Measurements from ENCODE around the gene USPL1.

Gene USPL1

DNA sequence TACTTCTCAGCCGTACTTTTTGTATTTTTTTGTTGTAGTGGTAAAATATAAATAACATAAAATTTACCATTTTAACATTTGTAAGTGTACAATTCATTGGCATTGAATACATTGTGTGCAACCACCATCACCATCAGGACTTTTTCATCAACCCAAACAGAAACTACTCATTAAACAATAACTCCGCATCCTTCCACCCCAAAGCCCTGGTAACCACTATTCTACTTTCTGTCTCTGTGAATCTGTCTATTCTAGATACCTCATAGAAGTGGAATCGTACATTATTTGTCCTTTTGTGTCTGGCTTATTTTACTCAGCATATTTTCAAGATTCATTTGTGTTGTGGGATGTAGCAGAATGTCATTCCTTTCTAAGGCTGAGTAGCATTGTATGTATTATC is 38.5 kb downstream of the USPL1 start:
- no peak for DNase-seq (ENCODE audit: low read depth in 2 of 2)

DNA sequence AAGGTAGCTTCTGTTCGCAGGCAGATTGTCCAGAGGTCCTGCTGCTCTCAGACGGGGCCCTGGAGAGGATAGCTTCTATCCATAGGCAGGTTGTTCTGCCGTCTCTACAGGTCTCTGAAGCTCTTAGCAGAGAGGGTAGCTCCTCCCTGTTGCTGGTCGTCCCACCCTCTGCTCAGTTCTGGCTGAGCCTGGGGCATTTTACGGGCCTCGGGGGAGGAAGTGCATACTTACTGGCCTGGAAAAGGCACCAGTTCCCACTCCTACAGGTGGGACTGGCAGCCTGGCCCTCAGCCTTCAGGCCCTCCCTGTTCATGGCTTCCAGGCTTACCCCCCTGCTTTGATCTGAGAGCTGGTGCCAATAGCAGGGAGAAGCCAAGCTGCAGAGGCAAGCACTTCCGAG is 42.3 kb downstream of the USPL1 start:
- DNase-seq (ENCODE audit: low read depth in 2 of 2) = no peak

DNA sequence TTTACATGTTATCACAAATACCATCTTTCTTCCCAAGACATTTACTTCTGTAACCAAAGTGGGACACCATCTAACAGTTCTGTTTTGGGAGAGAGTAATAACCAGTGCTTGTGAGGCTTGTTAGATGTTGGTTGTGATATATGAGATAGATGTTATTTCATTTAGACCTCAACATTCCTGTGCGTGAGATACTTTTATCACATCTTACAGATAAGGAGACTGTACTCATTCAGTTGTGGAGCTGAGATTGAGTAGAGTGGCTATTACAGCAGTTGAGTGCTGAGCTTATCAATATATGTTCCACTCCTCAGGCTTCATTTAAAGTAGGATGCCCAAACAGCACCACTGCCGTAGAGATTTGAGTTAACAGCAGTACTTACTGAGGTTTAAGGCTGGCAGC is 43.1 kb downstream of the USPL1 start:
- DNase-seq (ENCODE audit: low read depth in 2 of 2) = no peak

DNA sequence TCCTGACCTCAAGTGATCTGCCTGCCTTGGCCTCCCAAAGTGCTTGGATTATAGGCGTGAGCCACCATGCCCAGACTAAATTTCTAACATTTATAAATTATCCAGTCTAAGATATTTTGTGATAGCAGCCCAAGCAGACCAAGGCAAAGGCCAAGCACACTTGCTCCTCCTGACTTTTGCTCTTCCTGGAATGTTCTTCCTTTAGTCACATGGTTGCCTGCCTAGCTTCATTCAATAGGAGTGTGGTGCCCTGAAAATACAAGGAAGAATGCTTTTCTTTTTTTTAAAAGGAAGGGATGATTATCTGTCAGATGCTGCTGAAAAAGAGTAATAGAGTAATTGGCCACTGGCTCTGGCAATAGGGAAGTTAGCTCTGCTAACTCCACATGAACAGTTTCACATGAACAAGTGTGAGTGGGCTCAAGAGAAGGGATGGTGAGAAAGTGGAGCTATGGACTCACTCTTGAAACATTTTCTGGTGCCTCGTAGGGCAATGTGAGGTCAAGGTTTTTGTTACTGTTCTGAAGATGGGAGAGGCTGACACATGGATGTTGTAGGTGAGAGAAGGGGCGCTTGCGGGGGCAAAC is 47.1 kb downstream of the USPL1 start:
- no peak for DNase-seq (ENCODE audit: low read depth in 2 of 2)

DNA sequence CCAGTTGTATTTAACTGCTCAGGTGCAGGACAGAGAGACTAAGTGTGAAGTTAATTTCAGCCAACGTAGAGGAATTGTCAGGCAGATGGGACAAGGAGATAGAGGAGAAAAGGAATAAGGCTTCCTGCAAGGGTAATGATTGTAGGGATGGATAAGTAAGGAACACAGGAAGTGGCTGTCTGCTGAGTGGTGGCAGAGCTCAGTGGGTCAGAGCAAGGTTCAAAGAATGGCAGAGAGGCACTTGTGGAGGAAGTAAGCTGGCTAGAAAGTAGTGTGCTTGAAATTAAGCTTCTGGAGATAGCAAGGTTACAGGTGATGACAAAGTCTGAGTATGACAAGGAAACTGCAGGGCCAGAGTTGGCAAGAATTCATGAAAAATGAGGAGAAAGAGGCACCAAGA is 47.9 kb downstream of the USPL1 start:
- no peak for DNase-seq (ENCODE audit: low read depth in 2 of 2)

DNA sequence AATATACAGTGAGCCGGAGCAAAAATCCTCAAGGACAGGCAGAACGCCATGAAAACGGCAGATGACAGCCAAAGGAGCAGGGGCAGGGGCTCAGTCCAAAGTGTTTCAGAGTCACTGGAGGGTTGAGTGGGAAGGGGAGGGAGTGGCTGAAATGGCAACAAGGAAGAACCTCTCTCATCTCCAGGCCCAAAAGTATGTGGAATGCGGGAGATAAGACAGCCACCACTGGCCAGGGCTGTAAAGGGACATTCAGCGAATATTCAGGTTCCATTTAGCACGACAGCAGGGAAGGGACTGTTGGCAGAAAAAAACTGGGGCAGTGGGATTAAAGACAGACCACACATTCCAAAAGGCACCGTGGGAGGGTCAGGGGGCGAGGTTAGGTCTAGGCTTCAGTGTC is 48.4 kb downstream of the USPL1 start:
- no peak for DNase-seq (ENCODE audit: low read depth in 2 of 2)

DNA sequence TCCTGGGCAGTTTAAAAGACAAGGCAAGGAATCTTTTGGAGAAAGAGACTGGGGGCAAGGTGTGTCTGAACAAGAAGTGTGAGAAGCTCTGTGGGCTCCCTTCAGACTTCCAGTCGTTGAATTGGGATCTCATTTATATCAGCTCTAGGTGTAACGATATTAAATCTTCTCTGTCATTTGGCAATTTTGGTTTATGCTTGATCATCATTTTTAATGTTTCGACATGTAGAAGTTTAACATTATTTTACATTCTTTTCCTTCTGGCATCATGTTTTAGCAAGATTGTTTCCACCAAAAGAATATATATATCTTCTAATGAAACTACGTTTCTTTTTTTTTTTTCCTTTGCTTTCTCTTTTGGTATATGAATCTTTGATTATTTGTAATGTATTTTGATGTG is 49.3 kb downstream of the USPL1 start:
- DNase-seq (ENCODE audit: low read depth in 2 of 2) = no peak

DNA sequence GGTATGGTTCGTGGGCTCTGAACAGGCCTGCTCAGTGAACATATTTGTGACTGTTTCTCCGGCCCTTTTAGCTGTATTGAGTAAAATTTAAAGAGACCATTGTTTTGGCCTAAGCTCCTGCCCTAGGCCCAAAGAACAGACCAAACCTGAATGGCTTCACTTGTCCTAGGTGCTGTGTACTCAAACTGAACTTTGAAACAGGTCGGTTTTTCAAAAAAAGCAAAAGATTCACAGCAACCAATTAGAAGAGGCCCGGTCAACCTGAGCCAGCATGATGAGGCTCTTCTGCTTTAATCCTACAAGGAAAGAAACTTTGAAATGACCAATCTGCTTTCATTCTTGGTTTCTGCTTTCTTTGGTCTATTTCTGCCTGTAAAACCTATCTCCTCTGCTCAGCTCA is 50.6 kb downstream of the USPL1 start:
- DNase-seq (ENCODE audit: low read depth in 2 of 2) = no peak

DNA sequence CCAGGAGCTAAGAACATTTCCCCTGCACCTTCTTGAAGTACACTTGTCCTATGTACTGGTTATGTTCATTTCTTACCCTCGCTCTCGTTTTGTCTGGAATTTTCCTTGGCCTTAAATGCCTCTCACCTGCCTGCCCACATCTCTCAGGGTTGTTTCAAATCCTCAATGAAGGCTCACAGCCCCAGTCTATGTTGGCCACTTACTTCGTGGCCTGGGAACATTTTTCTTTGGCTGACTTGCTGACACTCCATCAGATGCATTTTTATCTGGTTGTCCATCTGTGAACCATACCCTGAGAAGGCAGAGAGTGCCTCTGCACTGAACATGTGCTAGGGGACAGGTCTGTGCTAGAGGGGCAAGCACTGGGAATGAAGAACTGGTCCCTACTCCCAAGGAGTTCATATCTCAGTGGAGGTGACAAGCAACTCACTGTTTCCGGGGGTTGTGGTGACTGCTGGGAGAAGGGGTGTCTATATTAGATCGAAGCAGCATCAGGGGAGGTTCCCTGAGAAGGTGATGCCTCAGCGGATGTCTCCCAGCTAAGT is 53.6 kb downstream of the USPL1 start:
- no peak for DNase-seq (ENCODE audit: low read depth in 2 of 2)

DNA sequence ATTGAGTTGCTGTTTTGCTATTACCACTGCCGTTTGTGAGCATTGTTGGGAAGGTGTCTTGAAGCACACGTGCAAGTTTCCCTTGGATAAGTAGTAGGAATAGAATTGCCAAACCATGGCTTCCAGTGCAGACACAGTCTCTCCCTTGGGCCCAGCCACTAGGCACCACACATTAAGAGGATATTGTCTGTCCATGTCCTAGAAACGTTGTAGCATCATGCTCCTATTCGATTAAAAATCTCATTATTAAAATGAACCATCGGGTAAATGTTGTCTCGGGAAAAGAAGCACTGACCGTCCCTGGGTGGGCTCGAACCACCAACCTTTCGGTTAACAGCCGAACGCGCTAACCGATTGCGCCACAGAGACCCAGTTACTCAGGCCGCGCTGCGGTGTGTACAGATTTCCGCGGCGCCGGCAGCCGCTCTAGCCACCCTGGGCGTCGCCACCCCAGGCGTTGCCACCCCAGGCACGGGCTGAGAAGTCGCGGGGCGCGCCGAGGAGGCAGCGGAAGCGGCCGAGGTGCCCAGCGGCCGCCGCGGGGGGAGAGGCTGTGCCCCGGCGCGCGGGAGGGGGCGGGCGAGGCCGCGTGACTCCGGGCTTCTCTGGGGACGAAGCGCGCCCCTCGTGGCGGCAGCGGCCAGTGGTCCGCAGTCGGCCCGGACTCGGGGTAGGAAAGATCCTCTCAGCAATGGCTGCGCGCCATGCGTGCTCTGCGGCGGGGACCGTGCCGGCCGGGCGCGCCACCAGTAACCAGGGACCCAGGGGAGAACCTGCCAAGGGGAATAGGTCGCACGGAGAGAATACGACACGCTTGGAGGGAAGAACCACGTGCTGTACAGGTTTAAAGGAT is 56.2 kb downstream of the USPL1 start:
- DNase-seq (ENCODE audit: low read depth in 2 of 2) = peak; percentile 86 to 87

DNA sequence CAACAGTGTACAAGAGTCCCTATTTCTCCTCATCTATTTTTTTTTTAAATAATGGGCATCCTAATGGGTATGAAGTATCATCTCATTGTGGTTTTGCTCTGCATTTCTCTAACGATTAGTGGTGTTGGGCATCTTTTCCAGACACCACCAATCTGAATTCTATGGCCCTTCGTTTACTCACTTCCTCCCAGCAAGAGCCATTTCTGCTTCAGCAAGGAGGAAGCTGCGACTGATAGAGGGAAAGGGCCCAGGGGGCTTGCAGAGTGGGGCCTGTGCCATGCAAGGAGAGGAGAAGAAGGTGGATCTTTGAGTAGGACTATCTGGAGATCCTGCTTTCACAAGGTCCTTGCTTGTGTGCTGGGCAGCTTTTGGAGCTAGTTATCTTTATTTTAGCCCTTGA is 58.0 kb downstream of the USPL1 start:
- no peak for DNase-seq (ENCODE audit: low read depth in 2 of 2)

DNA sequence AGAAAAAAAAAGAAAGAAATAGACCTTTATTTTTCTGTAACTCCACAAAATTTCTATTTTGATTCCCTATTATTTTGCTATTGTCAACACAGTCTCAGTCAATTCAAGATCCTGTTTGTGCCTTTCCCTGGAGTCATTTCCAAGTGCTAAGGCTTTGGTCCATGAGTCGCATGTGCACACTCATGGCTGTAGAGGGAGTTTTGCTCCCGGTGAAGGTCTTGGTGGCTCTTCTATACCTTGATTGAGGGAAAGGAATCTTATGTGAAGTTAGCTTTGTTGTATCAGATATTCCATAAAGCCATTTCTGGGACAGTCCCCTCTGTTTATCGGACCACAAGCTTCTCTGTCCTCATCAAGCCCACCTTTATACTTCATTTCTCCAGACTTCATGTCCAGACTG is 59.0 kb downstream of the USPL1 start:
- no peak for DNase-seq (ENCODE audit: low read depth in 2 of 2)

DNA sequence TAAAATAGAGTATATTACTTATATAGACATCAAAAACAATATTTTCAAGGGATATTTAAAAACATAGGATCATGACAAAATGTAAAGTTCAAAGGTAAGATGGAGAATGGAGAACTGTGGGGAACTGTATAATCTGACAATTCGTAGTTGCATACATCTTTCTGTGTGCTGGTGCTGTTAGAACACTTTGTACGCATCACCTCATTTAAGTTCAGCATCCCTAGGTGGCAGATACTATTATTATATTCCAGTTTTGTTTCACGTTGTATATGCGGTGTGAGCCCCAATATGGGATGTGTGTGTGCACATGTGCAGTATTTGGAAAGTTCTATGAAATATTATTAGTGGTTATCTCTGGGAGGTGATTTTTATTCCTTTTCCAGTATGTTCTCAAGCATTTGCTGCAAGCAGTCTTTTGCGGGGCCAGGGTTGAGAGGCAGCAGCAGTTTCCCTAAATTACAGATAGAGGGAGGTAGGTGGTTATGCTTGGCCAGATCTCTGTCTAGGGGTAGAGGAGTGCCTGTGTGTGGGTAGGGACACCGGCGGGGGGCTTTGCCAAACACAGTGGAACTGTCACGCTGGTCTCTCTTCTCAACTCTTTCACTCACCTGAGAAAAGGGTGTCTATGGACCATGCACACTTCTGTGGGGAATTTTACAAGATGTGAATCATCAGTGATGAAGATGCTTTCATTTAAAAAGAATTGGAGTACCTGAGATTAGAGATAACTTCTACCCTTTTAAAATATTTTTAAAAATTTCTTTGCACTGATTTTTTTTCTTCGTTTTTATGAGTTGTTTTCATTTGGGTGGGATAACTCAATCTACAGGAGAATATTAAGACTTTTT is 62.0 kb downstream of the USPL1 start:
- no peak for DNase-seq (ENCODE audit: low read depth in 2 of 2)

DNA sequence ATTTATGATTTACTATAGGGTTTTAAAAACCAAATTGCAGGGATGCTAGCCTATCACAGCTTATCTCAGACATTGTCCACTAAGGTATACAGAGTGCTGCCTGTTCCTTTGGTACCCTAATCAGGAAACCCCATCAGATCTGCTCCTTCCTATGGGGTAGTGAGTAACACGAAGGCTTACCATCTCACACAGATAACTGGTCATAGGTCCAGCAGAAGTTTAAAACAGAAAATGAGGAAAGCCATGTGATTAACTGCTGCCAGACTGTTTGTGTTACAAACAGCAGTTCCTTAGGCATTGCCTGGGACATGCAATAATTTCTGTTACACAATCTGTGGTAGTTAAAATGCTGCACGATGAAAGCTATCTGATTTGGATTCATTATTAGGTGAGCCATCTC is 64.1 kb downstream of the USPL1 start:
- no peak for DNase-seq (ENCODE audit: low read depth in 2 of 2)

DNA sequence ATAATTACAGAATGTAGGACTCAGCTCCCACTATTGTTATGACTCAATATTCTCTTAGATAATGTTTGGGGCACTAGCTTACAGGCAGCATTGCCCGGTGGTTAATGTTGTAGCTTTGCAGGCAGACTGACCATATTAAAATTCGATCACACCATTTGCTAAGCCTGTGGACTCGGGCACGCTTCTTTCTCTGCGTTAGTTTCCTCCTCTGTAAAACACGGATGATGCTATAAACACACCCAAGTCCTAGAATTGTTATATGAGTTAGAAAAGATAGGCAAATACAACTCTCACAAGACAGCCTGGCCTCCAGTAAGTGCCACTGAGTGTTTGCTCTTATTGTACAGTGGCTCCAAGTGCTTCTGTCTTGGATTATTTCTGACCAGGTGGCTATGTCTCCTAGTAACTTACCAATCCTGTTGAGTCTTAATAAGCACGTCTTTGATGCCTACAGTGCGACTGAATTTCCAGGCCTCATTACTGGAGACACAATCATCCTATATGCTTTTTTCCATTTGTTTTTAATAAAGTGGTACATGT is 67.7 kb downstream of the USPL1 start:
- no peak for DNase-seq (ENCODE audit: low read depth in 2 of 2)

DNA sequence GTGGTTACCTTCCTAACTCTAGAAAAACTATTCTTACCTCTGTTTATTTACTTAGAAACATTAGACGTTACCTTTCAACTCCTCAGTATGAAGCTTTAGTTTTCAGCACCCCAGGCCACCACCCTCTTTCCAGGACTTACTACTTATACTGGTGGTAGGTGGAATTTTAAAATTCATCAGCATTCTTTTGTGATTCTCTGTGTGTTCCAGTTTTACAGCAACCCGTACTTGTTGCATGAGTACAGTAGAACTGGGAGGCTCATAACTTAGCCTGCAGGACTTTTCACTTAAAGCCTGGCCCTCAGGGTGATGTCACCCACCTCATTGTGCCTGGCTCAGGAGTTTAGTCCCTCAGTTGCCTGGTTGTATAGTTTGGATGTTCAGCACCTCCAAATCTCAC is 68.3 kb downstream of the USPL1 start:
- no peak for DNase-seq (ENCODE audit: low read depth in 2 of 2)

DNA sequence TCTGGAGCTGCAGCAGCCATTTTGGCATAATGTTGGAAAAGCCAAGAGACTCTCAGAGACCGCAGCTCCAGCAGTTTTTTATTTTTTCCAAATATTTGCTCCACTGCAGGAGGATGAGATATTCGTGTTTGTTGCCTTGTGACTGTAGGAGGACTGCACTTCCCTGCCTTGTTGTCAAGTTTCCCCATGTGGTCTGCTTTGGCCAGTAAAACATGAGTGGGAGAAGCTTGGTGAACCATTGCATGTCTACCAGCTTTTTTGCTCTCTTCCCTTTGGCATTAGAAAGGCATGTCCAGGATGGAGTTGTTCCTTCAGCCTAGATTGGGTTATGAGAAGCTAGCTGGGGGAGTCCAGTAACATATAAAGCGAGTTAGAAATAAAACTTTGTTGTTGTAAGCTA is 69.9 kb downstream of the USPL1 start:
- no peak for DNase-seq (ENCODE audit: low read depth in 2 of 2)

DNA sequence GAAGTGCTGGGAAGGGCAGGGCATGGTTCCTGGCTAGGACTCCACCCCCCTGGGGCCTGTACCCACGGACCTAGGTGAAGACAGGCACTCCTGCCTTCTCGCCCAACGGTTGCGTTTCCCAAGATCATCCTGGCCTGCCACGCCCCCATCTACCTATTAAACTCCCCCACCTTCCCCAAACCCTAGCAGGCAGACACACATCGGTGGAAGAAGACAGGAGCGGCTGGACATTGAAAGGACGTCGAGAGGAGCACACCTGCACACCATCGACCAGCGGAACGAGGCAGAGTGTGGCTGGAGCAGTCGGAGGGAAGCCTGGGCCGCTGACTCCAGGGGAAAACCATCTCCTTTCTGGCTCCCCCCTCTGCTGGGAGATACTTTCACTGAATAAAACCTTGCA is 72.0 kb downstream of the USPL1 start:
- DNase-seq (ENCODE audit: low read depth in 2 of 2) = no peak

DNA sequence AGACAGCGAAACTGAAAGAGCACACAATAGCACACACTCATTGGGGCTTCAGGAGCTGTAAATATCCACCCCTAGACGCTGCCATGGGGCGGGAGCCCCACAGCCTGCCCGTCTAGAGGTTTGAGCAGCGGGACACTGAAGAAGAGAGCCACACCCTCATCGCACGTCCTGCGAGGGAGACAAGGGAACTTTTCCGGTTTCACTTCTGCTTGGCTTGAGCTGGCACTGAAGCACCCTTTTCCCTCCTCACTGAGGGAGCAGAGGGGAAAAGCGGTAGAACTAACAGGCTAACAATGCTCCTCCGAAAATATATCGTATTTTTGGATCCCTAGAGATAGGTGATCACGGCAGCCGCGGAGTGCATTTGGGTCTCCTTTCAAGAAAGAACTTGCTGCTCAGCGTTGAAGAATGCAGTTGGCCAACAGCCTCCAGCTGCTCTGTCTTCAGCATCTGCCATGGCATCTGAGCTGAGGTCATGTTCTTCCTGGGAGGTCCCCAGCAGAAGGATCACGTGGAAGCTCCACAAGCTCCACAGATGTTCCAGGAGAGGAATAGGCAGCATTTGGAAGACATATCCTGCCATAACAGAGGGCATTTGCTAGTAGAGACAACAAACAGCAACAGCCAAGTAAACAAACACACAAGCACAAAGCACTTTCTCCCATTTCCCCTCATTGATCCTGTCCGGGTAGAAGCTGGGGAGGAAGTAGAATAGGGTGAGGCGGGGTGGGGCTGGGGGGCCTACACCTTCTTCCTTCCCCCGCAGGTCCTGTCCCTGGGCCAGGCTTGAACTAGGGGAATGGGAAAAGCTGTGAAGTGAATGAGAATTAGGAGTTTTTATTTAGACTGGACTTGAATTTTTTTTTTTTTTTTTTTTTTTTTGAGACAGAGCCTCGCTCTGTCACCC is 72.8 kb downstream of the USPL1 start:
- no peak for DNase-seq (ENCODE audit: low read depth in 2 of 2)

DNA sequence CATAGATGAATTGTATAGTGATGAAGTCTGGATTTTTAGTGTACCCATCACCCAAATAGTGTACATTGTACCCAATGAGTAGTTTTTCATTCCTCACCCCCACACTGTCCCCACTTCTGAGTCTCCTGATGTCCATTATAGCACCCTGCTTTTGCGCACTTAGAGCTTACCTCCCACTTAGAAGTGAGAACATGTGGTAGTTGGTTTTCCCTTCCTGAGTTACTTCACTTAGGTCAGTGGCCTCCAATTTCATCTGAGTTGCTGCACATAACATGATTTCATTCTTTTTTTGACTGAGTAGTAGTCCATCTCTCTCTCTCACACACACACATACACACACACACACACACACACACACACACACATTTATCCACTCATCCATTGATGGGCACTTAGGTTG is 74.4 kb downstream of the USPL1 start:
- no peak for DNase-seq (ENCODE audit: low read depth in 2 of 2)

Data from activated CD4-positive, alpha-beta T cell treated with anti-CD3 and anti-CD28 coated beads for 24 hours (primary cell).